ENCODE measurements around the gene CEACAM21. TPM values are rescaled to one million over a fixed set of nuclear protein-coding genes. Genes with fewer than 3 reads are reported as not detected.

Gene CEACAM21
- total RNA-seq, 1 donor from 2014 or later = 0.75 TPM

- no peak for DNase-seq (ENCODE audit: low read depth, low spot score)
- Mint-ChIP-seq H3K27ac (ENCODE audit: unreplicated experiment) (no peak overlapping the region), H3K9me3 (peaks cover 15% of the 10 kb centered on the region), H3K27me3 (ENCODE audit: low read depth) (peaks cover 73% of the 10 kb centered on the region), H3K36me3 (ENCODE audit: low read depth) (no peaks in the 10 kb centered on the region), H3K4me1 (peaks cover 6% of the 10 kb centered on the region), H3K4me3 (no peak overlapping the region)
- TF ChIP-seq, protein P1, sequence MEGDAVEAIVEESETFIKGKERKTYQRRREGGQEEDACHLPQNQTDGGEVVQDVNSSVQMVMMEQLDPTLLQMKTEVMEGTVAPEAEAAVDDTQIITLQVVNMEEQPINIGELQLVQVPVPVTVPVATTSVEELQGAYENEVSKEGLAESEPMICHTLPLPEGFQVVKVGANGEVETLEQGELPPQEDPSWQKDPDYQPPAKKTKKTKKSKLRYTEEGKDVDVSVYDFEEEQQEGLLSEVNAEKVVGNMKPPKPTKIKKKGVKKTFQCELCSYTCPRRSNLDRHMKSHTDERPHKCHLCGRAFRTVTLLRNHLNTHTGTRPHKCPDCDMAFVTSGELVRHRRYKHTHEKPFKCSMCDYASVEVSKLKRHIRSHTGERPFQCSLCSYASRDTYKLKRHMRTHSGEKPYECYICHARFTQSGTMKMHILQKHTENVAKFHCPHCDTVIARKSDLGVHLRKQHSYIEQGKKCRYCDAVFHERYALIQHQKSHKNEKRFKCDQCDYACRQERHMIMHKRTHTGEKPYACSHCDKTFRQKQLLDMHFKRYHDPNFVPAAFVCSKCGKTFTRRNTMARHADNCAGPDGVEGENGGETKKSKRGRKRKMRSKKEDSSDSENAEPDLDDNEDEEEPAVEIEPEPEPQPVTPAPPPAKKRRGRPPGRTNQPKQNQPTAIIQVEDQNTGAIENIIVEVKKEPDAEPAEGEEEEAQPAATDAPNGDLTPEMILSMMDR (conservative IDR thresholded peaks at IDR 0.05) = no peak
Measured at GRCh38 chr19:41530761-41531301, 45.1 kb upstream of the CEACAM21 start.

DNA sequence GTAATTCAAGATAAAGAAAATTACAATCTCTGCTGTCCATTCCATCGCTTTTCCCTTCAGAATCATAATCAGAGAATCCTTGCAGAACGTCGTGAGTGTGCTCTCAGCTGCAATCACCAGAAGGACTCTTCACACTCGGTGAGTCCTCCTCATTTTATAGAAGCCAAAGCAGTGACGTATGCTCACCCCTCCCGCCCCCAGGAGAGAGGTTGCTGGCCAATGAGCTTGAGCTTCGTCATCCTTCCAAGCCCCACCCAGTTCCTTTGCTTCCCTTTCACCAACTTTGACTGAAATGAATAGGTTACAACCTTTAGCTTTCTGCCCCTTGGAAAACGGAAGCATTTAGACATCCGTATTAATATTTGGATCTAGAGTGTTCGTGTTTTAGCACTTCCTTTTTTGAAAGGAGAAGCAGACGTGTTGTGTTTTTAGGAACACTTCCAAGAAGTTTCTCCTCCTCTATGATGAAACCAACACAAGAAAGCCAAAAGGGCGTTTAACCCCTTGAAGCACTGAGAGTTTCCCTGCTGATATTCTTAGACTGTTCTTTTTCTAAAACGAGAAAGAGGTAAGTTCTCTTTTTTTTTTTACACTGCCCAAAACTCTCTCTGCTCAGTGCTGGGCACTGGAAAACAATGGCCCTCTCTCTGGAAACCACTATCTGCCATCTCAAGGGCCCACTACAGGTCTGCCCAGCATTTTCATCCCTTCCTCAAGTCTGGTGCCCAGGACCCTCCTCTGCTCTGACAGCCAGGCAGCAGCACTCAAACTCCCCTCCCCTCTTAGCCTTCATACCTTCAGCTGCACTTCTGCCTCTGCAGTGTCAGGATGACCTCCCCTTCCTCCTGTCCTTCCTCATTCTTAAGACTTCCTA lies 44.3 kb upstream of the CEACAM21 start:
- H3K27ac Mint-ChIP-seq (ENCODE audit: unreplicated experiment) = no peak overlapping the region
- H3K36me3 Mint-ChIP-seq (ENCODE audit: low read depth) = no peaks in the 10 kb centered on the region
- TF ChIP-seq, protein P1 (conservative IDR thresholded peaks at IDR 0.05) = no peak
- no peak overlapping the region for H3K4me3 Mint-ChIP-seq
- peaks cover 72% of the 10 kb centered on the region for H3K27me3 Mint-ChIP-seq (ENCODE audit: low read depth)
- H3K4me1 Mint-ChIP-seq = peaks cover 6% of the 10 kb centered on the region
- H3K9me3 Mint-ChIP-seq = peaks cover 13% of the 10 kb centered on the region
- DNase-seq (ENCODE audit: low read depth, low spot score) = no peak

DNA sequence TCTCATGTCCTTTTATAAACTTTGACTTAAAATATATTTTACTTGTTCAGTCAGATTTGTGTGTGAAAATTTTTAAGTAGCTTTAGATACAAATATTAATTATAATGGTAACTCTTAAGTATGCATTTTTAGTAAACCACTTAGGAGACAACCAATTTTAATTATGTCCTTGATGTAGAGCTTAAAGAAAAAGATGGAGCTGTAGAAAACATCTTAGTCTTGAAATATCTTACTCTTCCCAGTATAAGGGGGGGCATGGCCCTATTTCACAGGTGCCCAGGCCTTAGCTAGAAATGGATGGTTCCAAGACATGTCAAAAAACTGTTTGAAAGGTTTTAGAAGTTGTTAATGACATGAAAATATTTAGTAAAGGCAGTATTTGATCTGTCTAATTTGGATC lies 43.4 kb upstream of the CEACAM21 start:
- Mint-ChIP-seq H3K27me3 (ENCODE audit: low read depth) (peaks cover 70% of the 10 kb centered on the region), H3K36me3 (ENCODE audit: low read depth) (no peaks in the 10 kb centered on the region), H3K9me3 (peaks cover 13% of the 10 kb centered on the region), H3K4me1 (peaks cover 6% of the 10 kb centered on the region), H3K27ac (ENCODE audit: unreplicated experiment) (no peak overlapping the region), H3K4me3 (no peak overlapping the region)
- no peak for DNase-seq (ENCODE audit: low read depth, low spot score)
- TF ChIP-seq, protein P1 (conservative IDR thresholded peaks at IDR 0.05) = no peak

DNA sequence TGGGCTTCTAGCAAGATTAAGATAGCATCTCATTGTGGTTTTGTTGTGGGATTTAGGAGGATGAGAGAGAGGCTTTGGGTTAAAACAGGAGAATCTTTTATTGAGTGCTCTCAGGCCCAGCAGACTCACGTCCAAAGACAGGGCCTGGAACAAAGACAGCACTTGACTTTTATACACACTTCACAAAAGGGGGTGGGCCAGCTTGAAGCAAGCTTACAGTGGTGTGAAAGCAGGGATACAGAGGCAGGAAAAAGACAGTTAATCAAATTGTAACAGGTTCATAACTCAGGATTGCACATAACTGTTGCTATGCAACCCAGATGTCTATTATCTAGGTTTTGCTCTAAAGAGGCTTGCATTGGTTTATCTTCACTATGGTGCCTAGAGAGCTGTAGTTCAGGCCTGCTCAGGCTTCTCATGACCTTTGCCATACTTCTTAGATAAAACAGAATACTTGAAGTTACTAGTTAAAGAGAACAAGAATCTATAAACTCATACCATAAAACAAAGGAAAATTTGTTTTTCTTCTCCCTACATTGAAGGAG lies 42.2 kb upstream of the CEACAM21 start:
- no peak for DNase-seq (ENCODE audit: low read depth, low spot score)
- TF ChIP-seq, protein P1 (conservative IDR thresholded peaks at IDR 0.05) = no peak
- peak overlapping the region; percentile 94 for H3K27ac Mint-ChIP-seq (ENCODE audit: unreplicated experiment)
- H3K27me3 Mint-ChIP-seq (ENCODE audit: low read depth) = peaks cover 62% of the 10 kb centered on the region
- no peak overlapping the region for H3K4me3 Mint-ChIP-seq
- H3K36me3 Mint-ChIP-seq (ENCODE audit: low read depth) = no peaks in the 10 kb centered on the region
- H3K4me1 Mint-ChIP-seq = peaks cover 6% of the 10 kb centered on the region
- H3K9me3 Mint-ChIP-seq = peaks cover 13% of the 10 kb centered on the region

DNA sequence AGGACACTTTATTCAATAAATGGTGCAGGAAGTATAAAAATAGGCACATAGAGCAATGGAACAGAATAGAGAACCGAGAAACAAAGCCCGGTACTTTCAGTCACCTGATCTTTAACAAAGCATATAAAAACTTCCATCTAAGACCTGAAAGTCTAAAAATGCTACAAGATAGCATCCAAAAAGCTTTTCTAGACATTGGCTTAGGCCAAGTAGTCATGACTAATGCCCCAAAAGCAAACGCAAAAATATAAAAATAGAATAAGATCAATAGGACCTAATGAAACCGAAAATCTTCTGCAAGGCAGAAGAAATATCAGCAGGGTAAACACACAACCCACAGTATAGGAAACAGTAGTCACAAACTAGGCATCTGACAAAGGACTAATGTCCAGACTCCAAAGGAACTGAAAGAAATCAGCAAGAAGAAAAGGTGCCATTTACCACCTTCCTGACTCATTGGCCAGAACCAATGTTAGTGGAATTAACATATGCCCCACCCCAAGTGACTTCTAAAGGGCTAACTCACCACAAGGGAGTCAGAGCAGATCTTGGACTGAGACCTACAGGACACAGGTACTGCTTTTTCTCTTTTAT lies 40.8 kb upstream of the CEACAM21 start:
- no peak for DNase-seq (ENCODE audit: low read depth, low spot score)
- Mint-ChIP-seq H3K4me1 (peaks cover 6% of the 10 kb centered on the region), H3K36me3 (ENCODE audit: low read depth) (no peaks in the 10 kb centered on the region), H3K9me3 (peaks cover 10% of the 10 kb centered on the region), H3K4me3 (no peak overlapping the region), H3K27ac (ENCODE audit: unreplicated experiment) (no peak overlapping the region), H3K27me3 (ENCODE audit: low read depth) (peaks cover 59% of the 10 kb centered on the region)
- TF ChIP-seq, protein P1 (conservative IDR thresholded peaks at IDR 0.05) = no peak
